GM21515 (cell line): ENCODE data around the gene HS1BP3.

Source experiments
- ATAC-seq: cut with Tn5 transposase; IDR thresholded peaks from one replicate; pipeline ENCODE4 v1.9.1; 2021; ENCODE audit not compliant: unreplicated experiment

The HS1BP3 gene

GRCh38 chr2:20631617-20632307 lies 19.1 kb downstream of the HS1BP3 start:
- ATAC-seq: no peak

- ATAC-seq: no peak
Measured at GRCh38 chr2:20630967-20631366, 19.9 kb downstream of the HS1BP3 start.

- no peak for ATAC-seq
Measured at GRCh38 chr2:20629581-20630171, 21.2 kb downstream of the HS1BP3 start.

- no peak for ATAC-seq
Measured at GRCh38 chr2:20629181-20629580, 21.7 kb downstream of the HS1BP3 start.

GRCh38 chr2:20627712-20628380 lies 23.1 kb downstream of the HS1BP3 start:
- no peak for ATAC-seq

- no peak for ATAC-seq
Measured at GRCh38 chr2:20626698-20627513, 24.0 kb downstream of the HS1BP3 start.

- no peak for ATAC-seq
Measured at GRCh38 chr2:20626392-20626697, 24.6 kb downstream of the HS1BP3 start.

- ATAC-seq: no peak
Measured at GRCh38 chr2:20625491-20626391, 25.2 kb downstream of the HS1BP3 start.

- ATAC-seq: no peak
Measured at GRCh38 chr2:20624884-20625485, 25.9 kb downstream of the HS1BP3 start.

GRCh38 chr2:20624156-20624883 lies 26.6 kb downstream of the HS1BP3 start:
- no peak for ATAC-seq

GRCh38 chr2:20623741-20624155 lies 27.1 kb downstream of the HS1BP3 start:
- ATAC-seq: no peak

GRCh38 chr2:20623241-20623640 lies 27.7 kb downstream of the HS1BP3 start:
- ATAC-seq: no peak

GRCh38 chr2:20622731-20623130 lies 28.2 kb downstream of the HS1BP3 start:
- ATAC-seq: no peak

- ATAC-seq: no peak
Measured at GRCh38 chr2:20622296-20622686, 28.6 kb downstream of the HS1BP3 start.

- no peak for ATAC-seq
Measured at GRCh38 chr2:20621366-20622295, 29.3 kb downstream of the HS1BP3 start.

- ATAC-seq: no peak
Measured at GRCh38 chr2:20620696-20621365, 30.1 kb downstream of the HS1BP3 start.

GRCh38 chr2:20620271-20620681 lies 30.6 kb downstream of the HS1BP3 start:
- no peak for ATAC-seq

GRCh38 chr2:20619624-20620024 lies 31.3 kb downstream of the HS1BP3 start:
- no peak for ATAC-seq
